ENCODE data around the gene RIOK2.

Gene RIOK2

GRCh38 chr5:97125125-97125683 lies 57.8 kb downstream of the RIOK2 start:
- no peak for DNase-seq (ENCODE audit: low spot score)

- no peak for DNase-seq (ENCODE audit: low spot score)
Observed at GRCh38 chr5:97124335-97124734, 58.7 kb downstream of the RIOK2 start.

DNA sequence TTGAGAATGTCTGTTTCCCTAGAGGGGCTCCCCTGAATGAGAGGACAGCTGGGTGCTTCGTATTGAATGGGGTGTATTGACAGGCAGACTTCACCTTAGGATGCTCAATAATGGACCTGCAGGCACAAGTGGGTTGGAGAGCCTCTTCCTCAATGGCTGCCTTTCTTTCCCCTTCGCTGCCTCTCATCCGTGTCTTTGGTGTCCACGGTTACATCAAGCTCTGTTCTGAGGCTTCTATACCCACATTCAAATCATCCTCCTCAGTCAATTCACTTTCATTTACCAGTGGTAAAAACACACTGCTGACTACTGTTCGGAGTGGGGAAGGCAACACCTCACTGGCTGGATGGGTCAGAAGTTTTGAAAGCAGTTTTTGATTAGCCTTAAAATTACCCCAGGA lies 61.2 kb downstream of the RIOK2 start:
- no peak for DNase-seq (ENCODE audit: low spot score)

GRCh38 chr5:97120195-97120594 lies 62.9 kb downstream of the RIOK2 start:
- DNase-seq (ENCODE audit: low spot score): no peak

DNA sequence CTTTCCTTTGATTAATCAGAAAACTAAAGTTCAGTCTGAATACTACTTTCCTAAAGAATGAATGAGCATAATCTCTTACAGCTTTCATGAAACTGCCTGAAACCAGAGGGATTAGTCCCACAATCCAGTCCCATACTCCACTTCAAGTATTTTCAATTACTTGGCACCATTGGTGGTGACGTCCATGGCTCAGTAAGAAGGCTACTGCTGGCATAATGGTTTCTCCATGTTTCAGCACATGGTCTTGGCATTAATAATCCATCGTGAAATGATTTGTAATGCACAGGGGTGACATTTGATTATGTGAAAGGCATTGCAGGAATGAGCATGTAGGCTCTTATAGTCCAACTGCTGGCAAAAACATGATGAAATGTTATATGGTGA lies 64.0 kb downstream of the RIOK2 start:
- no peak for DNase-seq (ENCODE audit: low spot score)

DNA sequence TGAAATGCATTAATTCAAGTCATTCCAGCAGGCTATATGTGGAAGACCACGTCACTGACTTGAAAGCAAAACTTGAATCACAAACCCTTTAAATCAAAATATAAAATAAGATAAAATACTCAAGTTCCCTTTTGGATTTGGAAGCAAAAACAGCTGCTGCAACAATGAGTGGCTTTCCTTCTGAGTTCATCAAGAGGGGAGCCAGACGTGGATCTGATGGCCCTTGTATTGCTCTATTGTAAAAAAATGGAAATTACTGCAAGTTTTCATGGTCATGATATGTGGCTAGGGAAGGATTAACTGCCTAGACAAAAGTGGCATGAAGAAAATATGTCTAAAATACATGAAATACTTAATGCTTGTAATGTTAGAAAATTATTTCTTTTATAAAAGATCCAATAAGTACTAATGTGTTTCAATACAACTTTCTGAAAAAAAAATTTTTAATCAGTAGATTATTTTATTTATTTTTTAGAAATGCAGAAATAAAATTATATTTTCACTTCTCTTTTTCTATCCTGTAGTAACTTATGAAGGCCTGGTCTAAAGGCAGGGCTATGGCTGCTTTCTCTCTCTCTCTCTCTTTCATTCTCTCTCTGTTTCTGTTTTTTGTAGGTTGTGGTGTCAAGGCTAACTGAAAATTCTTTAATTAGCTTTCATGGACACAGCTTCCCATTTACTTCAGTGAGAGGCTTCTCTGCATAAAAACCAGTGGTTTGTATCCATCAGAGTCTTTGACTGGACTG lies 64.6 kb downstream of the RIOK2 start:
- no peak for DNase-seq (ENCODE audit: low spot score)

DNA sequence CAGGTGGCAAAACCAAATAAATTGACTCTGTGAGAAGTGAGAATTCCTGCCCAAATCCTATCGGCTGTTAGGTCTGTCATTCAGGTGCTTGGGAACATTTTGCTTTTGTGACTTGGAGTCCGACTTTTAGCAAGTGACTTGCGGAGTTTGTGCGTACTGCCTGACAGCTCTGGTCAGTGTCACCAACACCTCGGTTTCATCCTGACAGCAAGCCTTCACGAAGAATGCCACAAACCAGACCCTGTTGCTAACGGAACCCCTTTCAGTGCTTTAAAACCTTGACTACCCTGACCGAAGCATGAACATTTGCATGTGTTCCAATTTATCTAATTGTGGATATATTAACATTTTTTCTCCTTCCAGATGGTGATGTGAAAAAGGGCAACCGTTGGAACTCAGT lies 67.1 kb downstream of the RIOK2 start:
- DNase-seq (ENCODE audit: low spot score): no peak

GRCh38 chr5:97112230-97112629 lies 70.8 kb downstream of the RIOK2 start:
- no peak for DNase-seq (ENCODE audit: low spot score)

DNA sequence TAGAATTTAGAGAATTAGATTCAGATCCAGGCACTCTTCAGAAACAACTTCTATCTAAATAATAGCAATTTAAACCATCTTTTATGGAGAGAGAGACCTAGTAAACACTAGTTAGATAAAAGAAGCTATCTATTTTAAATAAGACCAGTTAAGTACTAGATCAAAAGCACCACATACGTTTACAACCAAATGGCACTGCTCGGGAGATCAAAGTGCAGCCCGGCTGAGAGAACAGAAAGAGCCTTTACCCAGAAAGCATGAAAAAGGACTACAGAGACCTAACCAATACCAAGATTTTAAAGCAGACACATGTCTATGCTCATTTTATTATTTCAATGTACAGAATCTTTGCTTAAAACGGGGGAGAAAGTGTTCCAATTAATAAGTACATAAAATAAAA lies 71.4 kb downstream of the RIOK2 start:
- no peak for DNase-seq (ENCODE audit: low spot score)

DNA sequence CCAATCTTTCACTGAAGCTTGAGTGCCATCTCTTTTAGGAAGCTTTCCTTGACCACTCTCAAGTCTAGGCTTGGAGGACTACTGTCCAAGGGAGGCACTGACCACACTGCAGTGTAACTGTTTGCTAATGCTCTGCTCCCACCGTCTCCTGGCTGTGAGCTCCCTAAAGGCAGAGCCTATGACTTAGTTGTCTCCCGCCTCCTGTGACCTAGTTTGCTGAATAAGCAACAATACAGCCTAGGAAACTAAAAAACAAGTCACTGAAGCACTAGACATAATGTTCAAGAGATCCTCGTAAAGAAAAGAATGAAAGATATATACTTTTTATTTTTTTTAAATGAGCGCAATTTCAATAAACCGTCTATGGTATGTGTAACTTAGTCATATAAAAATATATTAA lies 72.0 kb downstream of the RIOK2 start:
- peak; percentile 27 for DNase-seq (ENCODE audit: low spot score)
